ENCODE data around the gene TNFSF4. TPM values are rescaled to one million over a fixed set of nuclear protein-coding genes. Genes with fewer than 3 reads are reported as not detected.
A peak's percentile ranks its signal among the peaks of the same experiment; 100 is the strongest.

The TNFSF4 gene
- polyA plus RNA-seq, 1 donor, result 2.5 TPM

DNA sequence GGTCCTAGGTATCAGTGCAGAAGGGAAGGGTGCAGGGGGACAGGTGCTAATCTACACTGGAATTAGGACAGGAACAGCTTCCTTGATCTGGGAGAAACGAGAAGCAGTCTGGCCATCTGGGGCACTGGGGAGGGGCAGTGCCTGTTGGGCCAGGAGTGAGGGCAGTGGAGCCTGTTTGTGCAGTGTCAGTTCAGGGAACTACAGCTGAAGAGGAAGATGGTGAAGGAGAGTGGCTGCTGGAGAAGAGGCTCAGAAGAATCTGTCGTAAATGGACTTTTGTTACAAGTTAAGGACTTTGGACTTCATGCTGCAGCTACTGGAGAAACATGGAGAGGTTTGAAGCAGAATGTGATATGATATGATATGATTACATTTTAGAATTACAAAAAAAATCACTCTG, 3.2 kb upstream of the TNFSF4 start:
- no peak for DNase-seq

DNA sequence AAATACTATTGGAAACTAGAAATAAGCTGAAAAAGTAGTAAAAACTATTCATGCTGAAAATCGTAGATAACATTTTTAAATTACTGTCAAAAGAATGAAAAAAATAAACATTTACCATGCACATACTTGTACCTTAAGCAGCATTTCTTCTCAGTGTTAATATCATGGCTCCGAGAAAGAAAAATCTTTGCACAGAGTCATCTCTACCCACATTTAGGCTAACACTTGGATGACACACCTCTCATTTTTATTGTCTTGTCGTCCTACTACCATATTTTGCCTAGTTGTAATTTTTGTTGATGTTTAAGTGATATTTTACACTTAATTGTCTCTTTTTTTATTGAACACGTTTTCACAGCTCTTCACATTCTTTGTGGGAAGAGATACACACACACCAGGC, 1.7 kb upstream of the TNFSF4 start:
- no peak for DNase-seq

DNA sequence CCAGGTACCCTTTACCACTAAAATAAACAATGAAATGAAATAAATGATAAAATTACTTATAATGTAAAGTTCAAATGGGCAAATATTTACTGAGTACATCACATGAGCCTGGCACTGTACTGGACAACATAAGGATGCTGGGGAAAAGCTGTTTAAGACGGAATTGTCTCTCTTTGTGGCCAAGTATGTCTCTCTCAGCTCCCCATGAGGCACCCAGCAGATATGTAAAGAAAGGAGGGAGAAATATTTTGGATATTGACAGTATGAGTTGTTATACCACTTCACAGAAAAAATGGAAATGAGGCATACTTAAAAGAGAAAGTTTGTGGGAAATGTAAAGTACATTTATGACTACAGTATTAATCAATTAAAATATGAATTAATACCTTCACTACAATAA, 1.0 kb upstream of the TNFSF4 start:
- DNase-seq, result no peak

DNA sequence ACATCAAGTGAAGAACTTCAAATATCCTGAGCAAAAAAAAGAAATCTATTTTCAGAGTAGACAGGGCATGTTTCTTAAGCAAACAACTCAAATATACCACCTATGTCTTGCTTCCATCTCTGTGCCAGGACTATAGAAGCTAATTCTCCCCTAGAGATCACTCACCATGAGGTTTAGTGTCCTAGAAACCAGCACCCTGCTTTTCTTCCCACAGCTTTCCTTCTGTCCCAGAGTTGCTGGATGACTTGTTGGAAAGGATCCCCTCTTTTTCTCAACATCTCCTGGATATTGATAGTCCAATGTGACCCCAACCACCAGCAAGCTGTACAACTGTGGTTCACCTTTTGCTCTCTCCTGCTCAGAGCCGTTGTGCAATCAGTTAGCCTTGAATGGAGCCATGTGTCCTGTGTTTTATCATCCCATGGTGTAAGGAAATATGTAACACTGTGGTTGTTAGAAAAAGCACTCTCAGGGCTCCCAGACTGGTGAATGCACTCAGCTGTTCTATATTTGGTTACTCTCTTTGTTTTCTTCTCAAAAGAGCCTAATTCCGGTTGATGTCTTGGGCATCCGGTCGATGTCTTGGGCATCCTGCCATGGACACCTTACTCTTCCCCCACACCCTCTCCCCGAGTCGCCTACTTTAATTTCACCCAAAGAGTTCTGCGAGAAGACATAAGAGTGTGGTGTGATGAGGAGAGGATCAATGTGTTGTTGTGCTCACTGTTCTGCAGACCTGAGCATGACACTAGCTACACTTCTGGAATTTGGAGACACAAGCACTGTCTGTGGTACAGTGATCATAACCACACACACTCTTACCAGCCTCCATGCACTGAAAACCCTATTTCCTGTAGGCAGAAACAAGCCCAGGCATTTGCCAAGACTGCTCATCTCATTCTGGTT, 1.7 kb downstream of the TNFSF4 start:
- no peak for DNase-seq

DNA sequence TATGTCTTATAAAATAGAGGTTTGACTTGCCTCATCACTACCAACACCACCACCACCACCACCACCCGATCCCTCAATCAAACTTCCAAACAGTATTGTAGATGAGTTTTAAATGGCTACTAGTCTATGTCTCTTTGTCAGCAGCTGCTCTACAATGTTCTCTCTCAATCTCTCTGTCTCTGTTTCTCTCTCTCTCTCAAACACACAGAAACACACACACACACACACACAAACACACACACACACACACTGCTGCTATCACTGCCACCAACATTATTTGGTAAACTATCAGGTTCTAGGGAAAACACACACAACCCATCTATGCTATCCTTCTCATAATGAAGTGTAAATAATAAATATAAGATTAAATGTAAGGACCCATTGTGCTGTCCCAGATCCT, 2.4 kb downstream of the TNFSF4 start:
- DNase-seq, result no peak

DNA sequence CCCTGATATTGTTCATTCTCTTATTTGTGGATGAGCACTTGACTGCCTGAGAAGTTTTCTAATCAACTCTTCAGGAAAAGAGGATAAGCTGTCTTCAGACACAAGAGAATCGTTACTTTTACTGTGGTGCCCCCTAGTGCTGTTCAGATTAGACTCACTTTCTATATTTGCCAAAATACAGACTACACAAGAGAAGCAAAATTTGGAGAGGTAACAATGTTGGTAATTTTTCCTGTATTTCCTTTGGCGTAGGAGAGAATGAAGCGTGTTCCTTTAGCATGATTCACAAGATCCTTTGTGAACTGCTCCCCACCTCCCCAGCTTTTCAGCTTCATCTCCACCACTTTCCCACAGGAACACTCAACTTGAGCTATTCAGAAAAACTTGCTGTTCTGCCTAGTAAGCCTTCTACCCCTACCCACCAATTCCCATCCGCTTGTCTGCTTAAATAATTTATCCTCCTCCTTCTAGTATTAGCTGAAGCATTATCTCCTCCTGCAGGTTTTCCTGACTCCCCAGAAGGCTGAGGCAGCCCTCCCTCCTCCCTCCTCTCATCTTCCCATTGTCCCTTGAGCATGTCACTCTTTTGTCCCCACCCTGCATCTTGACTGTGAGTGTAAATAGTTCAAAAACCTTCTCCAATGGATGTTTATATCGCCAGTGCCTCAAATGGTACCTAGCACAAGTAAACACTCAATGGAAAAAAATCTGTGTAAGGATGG, 4.5 kb downstream of the TNFSF4 start:
- peak; percentile 67 for DNase-seq

DNA sequence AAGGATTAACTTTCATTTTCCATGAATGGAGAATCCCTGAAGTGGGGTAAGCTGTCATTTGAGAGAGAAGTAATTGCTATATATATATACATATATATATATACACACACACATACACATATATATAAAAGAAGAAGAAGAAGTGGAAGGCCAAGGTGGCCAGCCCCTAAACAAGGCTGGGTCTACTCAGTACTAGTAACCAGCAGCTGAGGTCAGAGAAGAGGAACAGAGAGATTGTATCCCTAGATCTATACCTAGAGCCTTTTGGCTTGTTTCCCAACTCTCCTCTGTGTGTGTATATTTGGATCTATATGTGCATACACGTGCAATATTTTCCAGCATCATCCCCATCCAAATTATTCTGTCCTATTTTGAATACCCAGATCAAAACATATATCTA, 5.2 kb downstream of the TNFSF4 start:
- DNase-seq, result no peak

DNA sequence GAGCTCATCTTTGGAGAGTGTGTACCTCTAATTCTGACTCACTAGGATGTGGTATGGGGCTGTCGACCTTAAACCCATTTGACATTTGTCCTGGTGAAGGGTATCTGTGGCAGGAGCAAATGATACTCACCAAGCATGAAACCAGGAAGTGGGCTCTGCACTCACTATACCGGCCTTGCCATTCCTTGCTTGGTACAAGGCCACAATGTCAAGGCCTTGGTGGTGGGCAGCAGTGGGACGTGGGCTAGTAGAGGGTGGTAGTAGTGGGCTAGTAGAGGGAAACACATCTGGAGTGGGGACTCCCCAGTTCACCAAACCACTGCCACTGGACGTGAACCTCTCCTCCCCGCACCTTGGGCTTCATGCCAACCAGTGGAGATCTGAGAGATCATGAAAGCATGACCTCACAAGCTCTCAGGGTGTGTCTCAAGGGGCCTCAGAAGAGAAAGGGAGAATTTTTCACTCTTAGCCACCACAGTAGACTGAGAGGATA, 11.5 kb downstream of the TNFSF4 start:
- DNase-seq, result no peak

DNA sequence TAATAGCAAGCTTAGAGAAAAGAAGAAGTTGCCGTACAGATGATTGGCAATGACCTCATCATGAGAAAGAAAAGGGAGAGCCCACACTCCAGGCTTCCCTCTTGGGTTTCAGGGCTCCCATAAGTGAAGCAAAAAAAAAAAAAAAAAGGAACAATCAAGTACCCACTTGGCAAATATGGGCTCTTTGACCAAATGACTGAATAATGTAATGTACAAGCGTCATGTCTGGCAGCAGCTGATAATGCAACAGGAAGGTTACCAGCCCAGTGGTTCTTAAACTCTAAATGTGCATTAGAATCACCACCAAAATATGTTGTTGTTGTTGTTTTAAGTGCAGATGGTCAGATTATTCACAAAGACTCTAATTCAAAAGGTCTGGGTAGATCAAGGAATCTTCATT, 13.5 kb downstream of the TNFSF4 start:
- DNase-seq, result no peak

DNA sequence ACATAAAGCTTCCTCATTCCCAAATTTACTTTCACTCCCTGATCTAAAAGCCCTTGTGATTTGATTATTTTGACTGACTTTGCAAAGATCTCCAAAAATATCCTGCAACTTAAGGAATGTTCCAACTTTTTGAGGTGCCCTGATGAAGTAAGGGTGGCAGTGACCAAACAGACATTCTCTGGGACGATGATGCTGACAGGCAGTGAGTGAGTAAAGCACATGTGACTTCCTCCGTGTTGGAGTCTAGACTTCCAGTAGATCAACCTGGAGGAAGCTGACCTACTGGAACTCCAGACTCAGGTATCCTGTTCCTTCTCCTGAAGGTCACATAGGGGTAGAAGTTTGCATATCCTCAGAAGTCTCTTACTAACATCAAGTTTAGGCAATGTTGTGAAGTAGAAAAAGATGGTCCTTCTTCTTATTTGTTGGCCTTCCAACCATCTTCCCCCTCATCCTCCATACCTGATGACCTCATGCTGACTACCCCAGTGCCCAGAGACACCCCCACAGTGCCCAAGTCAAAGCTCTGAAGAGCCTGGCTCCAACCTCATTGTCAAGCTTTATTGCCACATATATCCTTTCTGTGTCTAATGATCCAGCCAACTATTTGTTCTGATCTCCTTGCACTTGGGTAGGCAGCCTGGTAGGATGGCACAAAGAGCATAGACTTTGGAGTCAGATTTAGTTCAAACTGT, 16.0 kb downstream of the TNFSF4 start:
- DNase-seq, result no peak

DNA sequence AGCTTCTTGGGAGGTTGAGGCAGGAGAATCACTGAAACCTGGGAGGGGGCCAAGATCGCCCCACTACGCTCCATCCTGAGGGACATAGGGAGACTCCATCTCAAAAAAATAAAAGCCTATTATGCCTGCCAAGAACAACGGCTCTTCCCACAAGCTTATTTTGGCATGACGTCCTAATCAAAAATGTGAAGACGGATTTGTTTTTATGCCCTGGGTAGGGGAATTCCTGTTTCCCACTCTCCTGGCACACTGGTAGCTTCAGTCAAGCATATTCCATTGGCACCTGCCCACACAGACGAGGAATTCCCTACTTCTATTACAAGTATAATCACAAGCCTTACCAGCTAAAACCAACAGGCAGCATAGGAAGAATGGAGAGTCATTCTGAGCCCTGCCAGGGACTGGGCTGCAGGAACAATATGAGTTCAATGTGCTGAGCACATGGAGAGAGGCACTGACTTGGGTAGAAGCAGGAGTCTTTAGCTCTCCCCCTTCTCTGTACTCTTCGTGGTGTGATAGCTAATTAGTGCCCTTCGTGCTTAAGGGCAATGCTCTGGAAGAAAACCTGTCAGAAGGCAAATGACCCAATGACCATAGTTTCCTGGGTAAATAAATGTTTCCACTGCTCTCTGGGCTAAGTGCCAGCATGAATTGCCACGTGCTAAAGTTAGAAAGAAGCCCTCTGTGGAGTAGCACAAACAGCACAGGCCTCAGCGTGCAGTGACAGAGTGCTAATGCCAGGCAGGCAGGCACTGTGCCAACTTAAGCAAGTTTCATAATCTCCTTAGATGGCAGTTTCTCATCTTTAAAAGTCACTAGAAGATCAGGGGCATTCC, 16.8 kb downstream of the TNFSF4 start:
- DNase-seq, result peak; percentile 59

DNA sequence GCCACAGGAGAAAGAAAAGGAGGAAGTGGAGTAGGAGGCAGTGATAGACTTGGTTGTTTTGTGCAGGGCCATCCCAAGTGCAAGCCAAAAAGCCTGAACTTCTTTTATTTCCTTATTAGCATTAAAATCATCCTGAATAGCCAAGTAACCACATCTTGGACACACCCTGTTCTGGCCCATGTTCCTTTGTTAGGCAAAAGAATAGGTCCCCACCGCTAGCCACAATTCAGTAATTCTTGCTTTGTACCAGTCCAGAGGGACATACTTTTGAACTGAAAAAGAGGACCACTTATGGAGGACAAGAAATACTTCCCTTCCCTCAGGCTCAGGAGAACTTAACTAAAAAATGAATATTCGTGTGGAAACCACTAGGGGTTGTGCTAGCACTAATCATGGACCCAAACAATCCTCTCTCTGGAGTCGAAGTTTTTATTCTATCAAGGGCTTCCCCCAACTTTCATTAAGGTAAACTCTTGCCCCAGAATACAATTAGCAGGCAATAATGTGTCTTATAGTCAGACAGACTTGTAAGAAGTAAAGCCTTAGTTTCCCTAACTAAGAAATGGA, 19.4 kb downstream of the TNFSF4 start:
- no peak for DNase-seq

DNA sequence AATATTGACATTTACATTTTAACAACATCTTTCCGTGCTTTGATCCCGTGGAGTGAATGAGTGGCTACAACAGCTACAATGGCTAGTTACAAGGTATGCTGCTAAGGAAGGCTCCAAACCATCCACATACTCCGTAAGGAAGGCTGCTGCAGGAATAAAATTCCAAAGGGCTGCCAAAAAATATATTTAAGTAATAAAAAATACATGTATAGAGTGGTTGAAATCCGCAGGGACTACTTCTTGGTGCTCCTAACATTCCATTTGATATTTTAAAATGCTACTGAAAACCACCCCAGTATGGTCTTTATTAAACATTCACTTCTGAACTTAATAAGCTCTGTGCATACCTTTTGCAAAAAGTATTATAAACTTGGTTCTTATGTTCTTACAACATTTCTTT, 25.3 kb downstream of the TNFSF4 start:
- DNase-seq, result no peak

DNA sequence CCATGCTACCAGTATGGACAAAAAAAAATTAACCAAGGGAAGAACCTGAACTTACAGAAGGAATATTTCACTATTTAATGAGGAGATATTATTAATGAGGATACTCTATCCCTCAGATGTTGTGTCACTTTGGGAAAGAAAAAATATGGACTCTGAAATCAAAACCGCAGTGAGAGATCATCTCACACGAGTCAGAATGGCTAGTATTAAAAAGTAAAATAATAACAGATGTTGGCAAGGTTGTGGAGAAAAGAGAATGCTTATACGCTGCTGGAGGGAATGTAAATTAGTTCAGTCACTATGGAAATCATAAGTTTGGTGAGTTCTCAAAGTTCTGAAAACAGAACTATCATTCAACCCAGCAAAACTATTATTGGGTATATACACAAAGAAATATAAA, 30.9 kb downstream of the TNFSF4 start:
- DNase-seq, result no peak

DNA sequence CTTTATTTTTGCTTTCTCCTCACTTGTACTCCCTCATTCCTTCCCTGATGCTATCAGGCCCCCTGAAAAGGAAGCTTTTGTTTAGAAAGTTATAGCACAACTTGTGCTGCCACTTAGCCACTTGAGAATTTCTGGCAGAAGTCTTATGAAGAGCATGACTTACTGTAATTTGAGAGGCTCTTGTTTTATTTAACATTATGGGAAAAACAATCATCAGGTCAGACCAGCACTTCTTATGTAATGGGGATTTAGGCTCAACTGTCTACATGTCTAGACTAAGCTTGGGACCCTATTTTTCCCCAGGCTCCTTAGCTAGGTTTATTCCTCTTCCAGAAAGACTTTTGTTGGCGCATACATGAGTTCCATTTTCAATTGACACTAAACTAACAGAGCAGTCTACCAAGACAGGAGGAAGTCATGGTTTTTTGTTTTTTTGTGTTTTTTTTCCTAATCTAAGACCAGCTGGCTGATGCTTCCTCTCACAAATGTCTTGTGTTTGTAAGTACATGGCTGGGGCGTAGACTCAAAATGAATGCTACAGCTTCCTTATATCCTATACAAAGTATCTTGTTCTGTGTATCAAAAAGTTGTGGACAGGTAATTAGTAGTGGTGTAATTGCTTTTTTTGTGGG, 31.5 kb downstream of the TNFSF4 start:
- no peak for DNase-seq

DNA sequence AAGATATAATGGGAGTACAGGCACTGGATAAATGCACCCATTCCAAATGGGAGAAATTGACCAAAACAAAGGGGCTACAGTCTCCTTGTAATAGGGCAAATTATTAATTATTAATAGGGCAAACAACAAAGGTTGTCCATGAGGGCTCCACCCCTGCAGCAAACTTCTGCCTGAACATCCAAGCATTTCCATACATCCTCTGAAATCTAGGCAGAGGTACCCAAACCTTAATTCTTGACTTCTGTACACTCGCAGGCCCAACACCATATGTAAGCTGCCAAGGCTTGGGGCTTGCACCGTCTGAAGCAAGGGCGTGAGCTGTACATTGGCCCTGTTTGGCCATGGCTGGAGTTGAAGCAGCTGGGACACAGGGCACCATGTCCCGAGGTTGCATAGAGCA, 33.7 kb downstream of the TNFSF4 start:
- DNase-seq, result no peak

DNA sequence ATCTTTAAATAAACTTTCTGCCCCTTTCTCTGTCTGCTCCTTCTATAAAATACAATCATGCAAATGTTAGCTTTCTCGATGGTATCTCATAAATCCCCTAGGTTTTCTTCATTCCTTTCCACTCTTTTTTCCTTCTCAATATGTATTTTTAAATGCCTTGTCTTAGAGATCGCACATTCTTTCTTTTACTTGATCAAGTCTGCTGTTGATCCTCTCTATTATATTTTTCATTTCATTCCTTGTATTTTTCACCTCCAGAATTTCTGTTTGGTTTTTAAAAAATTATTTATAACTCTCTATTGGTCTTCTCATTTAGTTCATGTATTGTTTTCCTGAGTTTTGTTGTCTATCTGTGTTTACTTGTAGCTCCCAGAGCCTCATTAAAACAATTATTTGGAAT, 36.0 kb downstream of the TNFSF4 start:
- DNase-seq, result no peak

DNA sequence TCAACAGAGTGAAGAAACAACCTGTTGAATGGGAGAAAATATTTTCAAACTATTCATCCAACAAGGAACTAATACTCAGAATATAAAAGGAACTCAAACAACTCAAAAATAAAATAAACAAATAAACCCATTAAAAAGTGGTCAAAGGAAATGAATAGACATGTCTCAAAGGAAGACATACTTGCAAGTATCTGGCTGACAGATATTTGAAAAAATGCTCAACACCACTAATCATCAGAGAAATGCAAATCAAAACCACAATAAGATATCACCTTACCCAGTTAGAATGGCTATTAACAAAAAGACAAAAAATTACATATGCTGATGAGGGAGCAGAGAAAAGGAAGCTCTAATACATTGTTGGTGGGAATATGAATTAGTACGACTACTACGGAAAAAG, 38.2 kb downstream of the TNFSF4 start:
- no peak for DNase-seq

DNA sequence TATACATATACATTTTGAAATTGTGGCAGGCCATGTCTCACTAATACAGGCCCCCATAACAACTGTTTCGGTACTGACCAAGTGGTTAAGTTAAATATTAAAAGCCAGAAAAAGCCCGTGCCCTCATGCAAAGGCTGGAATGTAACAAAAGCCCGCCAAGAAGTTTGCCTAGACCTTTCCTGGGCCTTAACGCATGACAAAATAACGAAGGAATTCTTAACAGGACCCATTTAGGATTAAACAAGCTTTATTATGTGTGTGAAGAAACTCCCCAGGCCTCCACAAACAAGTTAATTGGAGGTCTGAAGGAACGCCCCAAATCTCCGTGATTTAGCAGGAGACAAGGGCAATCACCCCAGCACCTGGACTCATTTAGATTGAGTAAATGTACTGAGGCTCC, 42.4 kb downstream of the TNFSF4 start:
- DNase-seq, result no peak

DNA sequence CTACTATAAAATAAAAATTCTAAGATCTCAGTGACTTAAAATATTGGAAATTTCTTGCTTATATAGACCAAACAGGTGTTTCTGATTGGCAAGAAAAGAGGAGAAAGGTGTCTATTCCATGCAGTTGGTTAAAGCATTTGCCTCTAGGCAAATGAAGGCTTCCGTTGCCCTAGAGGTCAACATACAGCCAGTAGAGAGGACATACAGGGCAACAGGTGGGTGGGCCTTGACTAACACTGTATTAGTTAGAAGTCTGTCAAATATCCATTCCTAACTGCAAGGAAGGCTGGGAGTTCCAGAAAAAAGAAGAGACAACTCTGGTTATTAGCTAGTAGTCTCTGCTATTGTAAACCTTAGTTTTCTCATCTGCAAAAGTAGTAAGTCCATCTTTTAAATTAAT, 43.0 kb downstream of the TNFSF4 start:
- no peak for DNase-seq

DNA sequence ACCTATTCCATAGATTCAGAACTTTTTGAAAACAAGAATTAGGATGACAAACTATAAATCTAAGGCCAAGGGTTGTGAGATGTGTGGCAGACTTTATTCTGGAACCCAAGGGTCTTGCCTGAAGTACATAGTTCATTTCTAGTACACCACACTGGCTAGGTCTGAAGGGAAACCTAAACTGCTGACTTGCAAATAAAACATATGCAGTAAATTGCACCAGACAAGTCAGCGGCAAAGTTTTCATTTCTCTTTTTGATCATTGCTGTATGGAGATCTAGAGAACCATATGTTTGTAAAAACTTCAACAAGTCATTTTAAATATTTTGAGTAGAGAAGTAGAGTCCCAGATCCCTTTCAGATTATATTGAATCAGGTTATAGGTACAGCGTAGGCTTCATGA, 43.9 kb downstream of the TNFSF4 start:
- DNase-seq, result no peak

DNA sequence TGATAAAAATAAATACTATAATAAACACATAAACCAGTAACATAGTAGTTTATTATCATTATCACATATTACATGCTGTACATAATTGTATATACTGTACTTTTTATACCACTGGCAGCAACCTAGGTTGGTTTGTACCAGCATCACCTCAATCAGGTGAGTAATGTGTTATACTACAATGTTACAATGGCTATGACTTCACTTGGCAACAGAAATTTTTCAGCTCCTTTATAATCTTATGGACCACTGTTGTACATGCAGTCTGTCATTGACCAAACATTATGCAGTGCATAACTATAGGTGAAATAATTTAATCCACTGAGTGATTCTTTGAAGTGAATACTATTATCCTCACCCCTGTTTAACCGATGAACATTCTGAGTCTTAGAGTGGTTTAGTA, 44.5 kb downstream of the TNFSF4 start:
- no peak for DNase-seq
